Skeletal muscle cell (primary cell): ENCODE measurements around the gene YTHDF1.

ENCODE experiments used
- DNase-seq: peaks from one replicate; pipeline ENCODE4 v3.0.0-alpha.2; 2010; ENCODE audit warnings: low read depth
- H3K4me3 ChIP-seq: 2 replicates; pipeline ENCODE4 v1.5.1; 2011; ENCODE audit warnings: low read depth, mild to moderate bottlenecking, control low read depth, low read length, moderate library complexity

Gene YTHDF1

DNA sequence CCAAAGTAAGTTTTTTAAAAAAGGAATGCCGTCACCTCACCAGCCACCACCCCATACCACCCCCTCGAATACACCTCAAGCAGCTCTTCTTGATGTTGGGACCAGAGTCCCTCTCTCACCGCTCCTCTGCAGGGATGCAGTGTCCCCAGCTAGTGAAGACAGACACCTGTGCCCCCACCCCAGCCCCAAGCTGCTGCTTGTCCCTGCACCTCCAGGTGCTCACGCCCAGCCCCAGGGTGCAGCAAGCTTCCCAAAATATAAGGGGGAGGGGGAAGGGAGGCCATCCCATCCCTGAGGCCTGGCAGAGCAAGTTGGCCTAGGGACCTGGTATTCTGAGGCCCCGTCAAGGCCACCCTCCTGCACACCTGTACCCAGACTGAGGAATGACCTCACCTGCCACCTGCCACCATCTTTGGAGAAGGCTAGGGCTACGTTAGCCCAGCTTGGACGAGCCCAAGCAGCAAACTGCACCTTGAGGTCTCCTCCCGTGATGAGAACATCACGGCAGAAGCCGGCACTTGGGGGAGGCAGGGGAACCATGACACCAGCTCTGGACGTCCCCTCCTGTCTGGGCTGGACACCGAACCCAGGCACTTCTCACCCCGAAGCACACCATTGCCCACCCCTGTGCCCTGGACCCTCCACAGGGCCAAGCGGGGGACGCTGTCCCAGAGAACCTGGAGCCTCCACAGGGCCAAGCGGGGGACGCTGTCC lies 25.9 kb downstream of the YTHDF1 start:
- DNase-seq: no peak
- no peak overlapping the region for H3K4me3 ChIP-seq

DNA sequence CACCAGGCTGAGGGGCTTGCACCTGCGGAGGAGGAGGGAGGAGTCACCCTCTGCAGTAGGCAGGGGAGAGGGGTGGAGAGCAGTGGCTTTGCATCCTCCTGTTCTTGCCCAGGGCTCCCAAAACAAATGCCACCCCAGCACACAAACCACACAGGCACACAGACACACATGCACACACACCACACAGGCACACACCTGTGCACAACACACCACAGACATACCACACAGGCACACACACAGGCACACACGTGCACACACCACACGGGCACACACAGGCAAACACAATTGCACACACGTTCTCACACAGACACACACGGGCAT lies 26.6 kb downstream of the YTHDF1 start:
- H3K4me3 ChIP-seq: no peak overlapping the region
- no peak for DNase-seq

DNA sequence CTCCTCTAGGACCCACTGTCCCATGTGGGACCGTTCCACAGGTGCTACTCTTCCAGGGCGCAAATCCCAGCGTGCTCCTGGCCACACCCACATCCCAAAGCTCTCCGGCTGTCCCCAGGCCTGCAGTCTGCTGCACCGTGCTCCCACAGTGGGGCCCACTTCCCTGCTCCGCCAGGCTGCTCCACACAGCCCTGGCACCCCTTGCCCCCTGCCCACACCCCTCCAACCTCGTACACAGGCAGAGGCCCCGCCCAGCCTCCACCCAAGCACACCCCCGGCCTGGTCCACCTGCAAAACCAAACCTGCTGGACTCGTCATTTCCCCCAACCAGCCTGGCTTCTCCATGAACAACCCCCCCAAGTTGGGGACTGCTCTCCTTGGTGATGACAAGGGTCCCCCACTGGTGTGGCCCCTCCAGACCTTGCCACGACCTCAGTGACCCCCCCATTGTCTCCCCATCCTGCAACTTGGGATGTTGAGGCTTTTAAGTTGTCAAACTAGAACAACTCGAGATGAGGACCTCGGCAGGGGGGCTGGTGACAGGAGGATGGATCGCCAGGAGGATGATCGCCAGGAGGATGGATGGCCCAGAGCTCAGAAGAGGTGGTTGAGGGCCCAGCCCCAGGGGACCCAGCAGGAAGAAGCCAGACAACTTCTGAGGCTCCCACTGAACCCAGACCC lies 27.1 kb downstream of the YTHDF1 start:
- no peak for DNase-seq

DNA sequence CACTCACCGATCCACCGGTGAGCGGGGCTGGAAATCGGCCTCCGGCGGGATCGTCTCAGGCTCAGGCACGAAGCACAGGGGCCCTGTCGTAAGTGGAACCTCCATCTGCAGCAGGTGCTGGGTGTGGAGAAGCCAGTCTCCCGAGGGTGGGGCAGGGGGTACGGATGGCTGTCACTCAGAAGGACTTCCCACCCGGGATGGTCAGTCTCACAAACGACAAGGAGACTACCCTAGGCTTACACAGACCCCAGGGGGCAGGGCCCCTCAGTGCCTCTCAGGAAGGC lies 27.8 kb downstream of the YTHDF1 start:
- H3K4me3 ChIP-seq: no peak overlapping the region
- DNase-seq: no peak

More for the DNA sequence above, 27.1 kb downstream of the YTHDF1 start:
- no peak overlapping the region for H3K4me3 ChIP-seq

DNA sequence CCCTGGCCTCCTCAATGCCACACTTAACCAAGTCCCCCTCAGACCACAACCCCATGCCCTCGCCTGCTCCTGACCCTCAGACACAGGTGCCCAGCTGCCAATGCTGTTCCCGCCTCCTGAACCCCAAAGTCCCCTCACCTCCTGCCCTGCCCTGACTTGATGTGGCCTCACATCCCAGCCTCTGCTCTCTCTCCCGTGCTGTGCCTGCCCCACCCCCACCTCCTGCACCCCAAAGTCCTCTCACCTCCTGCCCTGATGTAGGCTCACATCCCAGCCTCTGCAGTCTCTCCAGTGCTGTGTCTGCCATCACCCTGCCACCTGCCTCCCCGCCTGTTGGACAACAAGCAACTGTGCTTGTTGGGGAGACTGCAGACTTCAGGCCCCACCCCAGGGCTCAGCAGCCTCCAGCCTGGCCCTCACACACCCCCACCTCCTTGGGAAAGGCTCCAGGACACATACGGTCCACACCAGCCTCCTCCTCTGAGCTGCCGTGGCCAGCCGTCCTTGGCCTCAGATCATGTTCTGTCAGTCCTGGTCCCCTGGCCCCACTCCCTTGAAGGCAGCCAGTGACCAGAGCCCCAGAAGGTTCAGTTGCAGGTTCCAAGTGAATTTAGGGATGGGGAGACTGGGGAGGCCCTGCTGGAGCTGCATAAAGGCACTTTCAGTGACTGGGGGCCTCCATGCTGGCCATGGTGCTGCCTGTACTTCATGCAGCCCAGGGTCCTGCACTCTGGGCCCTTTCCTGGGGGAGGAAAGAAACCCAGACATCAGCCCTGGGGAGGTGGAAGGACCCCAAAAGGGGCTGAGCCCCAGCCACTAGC lies 28.4 kb downstream of the YTHDF1 start:
- DNase-seq: no peak
- H3K4me3 ChIP-seq: no peak overlapping the region

DNA sequence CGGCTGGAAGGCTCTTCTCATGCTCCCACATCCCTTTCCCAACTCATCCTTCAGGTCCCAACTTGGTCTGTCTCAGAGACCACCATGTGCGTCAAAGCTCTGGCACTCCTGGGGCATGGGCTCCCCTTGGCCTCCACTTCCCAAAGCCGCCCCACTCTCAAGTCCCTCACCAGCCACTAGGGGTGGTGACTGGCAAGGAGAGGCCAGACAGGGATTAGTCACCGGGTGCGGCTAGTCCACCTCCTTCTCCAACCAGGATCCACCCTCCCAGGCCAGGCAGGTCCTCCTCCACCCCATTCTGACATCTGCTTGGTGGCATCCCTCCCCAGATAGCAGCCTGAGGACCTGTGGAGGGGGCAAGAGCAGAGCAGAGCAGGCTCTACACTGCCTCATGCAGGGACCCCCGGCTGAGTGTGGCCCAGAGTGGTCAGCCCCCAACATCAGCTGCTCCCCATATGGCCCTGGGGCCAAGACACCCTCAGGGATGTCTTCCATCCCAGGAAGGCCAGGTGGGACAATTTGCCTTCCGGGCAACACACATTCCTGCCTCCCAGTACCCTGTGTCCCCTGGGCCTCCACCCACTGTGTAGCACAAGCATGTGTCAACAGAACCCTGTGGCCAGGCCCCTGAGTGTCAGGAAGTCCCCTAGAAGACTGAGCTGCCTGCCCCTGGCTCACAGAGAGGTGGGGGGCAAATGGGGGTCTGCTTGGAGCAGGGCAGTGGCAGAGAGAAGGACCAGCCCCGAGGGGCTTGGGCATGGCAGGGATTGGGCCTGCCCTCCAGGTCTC lies 29.2 kb downstream of the YTHDF1 start:
- H3K4me3 ChIP-seq: no peak overlapping the region

DNA sequence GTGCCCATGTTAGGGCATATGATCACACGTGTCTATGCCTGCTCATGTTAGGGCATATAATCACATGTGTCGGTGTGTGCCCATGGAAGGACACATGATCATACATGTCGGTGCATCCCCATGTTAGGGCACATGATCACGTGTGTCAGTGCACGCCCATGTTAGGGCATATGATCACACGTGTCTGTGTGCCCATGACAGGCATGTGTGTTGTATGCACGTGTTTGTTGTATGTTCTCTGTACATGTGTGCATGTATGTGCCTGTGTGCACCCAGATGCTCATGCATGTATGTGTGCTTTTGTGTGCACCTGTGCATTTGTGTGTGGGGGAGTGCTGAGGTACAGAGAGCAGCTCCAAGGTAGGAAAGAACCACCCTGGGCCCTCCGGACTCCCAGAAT lies 29.8 kb downstream of the YTHDF1 start:
- DNase-seq: no peak
- H3K4me3 ChIP-seq: no peak overlapping the region

More for the DNA sequence above, 29.2 kb downstream of the YTHDF1 start:
- no peak for DNase-seq

DNA sequence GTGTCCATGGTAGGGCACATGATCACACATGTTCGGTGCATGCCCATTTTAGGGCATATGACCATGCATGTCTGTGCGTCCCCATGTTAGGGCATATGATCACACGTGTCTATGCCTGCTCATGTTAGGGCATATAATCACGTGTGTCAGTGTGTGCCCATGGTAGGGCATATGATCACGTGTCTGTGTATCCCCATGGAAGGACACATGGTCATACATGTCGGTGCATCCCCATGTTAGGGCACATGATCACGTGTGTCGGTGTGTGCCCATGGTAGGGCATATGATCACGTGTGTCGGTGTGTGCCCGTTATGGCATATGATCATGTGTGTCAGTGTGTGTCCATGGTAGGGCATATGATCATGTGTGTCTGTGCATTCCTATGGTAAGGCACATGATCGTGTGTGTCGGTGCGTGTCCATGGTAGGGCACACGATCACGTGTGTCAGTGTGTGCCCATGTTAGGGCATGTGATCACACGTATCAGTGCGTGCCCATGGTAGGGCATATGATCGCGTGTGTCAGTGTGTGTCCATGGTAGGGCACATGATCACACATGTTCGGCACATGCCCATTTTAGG lies 30.6 kb downstream of the YTHDF1 start:
- H3K4me3 ChIP-seq: no peak overlapping the region
- no peak for DNase-seq

DNA sequence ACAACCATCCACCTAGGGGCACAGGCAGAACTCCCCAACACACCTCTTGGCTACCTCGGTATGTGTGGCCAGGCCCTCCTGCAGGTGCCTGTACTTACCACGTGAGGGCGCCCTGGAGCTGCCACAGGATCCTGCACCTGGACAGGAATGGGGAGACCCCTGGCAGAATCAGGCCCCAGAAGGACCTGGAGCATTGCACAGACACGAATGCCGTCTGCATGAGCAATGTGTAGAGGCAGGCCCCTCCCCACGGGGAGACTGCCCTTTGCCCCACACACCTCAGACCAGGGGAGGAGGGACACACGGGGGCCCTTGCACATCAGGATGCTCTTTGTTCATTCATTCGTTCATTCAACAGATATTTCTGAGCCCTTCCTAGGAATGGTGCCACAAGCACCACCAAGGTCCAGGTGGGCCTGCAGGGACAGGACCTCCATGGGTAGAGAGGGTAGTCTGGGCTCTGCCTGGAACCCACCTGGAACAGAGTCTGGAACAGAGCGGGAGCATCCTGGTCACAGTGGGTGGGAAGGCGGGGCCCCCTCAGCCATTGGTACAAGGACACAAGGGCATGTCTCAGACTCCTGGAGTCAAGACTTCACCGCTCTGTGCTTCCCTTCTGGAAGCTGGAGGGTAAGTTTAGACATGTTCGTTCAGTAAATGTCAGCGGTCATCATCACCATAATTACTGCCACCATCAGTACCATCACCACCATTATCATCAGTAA lies 32.3 kb downstream of the YTHDF1 start:
- H3K4me3 ChIP-seq: no peak overlapping the region
- DNase-seq: no peak

DNA sequence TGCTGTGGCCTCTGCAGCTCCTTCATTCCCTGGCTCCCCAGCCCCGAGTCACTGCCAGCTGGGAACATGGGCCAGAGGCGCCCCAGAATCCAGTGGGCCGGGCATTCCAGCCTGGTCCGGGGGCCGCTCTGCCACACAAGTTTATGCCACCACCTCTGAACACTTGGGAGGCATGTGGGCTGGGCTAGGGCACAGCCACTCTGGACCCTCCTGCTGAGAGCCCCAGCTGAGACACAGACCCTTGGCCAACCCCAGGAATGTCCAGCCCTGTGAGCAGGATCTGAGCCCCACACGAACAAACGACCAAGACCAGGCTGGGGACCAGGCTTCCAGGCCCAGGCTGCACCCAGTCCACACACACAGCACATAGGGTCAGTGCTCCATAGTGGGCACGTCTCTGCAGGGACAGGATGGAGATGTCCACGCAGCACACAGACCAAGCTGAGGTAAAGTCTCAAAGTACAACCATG lies 33.0 kb downstream of the YTHDF1 start:
- no peak for DNase-seq
- H3K4me3 ChIP-seq: no peak overlapping the region

DNA sequence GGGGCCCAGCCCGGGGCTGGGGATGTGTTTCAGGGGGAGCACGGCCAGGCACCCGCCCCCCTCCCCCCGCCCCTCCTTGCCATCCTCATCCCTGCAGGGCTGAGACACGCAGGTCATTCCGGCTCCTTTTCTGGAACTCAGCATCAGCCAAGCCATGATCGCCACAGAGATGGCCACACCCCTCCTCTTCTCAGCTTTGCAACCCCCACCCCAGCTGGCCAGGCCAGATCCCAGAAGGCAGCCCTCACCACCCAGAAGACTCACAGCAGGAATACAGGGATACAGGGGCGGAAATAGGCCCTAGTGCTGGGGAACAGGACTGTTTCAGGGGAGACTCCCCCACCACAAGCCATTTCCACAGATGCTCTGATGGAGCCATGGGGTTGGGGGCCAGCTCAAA lies 33.5 kb downstream of the YTHDF1 start:
- no peak for DNase-seq
- H3K4me3 ChIP-seq: no peak overlapping the region

DNA sequence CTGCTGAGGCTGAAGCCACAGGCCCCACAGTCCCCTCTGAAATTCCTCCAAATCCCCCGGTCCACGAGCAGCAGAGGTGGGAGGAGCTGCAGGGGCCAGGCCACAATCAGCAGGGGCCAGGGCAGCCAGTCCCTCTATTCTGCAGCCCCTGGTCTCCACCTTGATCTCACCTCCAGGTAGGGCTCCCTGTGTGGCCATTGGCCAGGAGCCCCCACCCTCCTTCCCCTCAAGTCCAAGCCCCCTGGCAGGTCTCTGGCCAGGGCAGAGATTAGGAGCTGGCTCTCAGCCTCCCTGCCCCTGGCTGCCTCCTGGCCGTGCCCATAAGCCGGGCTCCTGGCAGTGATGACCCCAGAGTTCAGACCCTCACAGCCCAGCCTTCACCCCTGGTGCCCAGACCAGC lies 34.7 kb downstream of the YTHDF1 start:
- no peak overlapping the region for H3K4me3 ChIP-seq
- DNase-seq: no peak

DNA sequence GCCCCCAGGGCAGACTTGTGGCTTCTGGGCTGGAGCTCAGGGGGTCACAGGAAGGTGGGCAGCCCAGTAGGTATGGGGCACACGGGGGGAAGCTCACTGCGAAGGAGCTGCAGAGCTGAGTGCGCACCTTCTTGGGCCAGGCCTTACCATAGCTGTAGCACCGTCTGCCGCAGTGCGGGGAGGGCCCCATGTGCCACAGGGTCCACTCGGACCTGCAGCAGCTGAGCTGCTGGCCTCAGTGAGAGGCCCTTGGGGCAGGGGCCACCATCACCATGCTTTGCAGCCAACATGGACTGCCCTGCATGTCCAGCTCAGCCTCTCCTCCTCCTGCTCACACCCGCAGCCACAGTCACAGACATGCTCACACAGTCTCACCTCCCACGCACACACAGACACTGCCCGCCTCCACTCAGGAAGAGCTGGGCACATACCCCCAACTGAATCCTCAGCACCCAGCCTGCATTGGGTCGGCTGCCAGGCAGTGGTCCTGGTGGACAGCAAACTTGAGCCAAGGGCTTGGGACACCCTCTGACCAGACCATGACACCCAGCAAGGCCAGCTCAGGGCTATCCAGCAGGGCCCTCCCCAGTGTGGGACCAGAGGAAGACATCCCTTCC lies 35.3 kb downstream of the YTHDF1 start:
- DNase-seq: no peak
- H3K4me3 ChIP-seq: no peak overlapping the region

DNA sequence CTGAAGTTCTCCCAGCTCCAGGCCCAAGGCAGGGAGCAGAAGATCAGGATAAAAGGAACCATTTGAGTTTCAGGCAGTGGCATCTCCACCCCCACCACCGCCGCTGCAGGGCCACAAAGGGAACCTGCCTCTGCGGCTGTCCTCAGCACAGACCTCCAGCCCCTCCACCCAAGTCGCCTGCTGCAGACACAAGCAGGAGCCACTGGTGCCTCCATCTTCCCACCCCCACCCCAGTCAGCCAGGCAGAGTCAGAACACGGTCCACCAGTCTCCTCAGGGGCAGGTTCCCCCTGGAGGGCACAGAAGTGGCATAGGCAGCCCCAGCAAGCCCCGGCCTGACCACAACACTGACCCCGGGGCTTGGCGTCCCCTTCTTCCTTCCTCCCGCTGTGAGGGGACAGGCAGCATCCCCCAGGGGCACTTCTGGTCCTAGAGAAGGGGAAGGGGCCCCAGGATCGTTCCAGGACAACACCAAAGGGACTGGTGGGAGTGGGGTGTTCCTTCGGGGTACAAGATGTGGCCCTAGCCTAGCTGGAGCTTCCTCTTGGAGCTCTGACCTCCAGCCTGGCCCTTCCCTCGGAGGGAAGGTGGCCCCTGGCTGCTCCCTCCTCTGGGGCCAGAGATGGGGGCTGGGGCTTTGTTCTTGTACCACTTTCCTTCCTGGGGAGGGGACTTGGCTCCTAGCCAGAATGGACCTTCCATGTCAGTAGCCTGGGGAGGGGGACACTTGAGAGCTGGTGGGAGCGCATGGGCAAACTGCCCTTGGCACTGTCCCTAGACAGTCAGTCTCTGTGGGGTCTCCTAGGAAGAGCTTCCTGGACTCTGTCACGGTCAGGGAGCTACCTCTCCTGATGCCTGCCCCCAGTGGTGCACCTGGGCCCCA lies 36.0 kb downstream of the YTHDF1 start:
- no peak overlapping the region for H3K4me3 ChIP-seq
- no peak for DNase-seq

DNA sequence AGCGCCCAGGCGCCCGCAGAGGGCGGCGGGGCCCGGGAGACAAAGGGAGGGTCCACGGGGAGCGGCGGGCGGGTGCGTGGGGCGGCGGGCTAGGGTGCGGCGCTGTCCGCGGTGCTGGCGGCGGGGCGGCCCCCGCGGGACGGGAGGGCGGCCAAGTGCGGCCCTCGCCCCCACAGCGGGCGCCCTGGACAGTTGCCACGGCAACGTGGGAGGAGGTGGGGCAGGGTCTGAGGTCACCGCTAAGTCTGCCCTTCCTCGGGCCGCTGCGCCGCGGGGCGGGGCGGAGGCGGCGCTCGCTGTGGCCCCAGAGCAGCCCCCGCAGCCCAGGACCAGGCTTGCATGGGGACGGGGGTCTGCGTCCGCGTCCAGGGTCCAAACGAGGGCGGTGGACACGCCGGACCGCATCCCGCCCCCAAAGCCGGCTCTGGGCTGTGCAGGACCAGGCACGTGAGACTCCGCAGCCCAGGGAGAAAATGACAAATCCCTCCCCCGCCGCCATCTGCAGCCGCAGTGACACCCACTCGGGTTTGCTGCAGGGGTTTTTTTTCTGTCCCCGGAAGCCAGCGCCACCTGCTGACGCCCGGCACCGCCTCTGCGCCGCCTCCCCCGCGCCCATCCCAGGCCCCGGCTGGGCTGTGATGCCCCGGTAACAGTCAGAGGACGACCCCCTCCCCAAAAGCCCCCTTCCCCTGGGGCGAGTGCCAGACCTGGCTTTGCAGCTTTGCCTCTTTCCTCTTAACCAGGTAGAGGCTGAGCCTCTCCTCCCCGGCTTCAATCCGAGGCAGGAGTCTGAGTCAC lies 36.8 kb downstream of the YTHDF1 start:
- no peak for DNase-seq
- H3K4me3 ChIP-seq: no peak overlapping the region

DNA sequence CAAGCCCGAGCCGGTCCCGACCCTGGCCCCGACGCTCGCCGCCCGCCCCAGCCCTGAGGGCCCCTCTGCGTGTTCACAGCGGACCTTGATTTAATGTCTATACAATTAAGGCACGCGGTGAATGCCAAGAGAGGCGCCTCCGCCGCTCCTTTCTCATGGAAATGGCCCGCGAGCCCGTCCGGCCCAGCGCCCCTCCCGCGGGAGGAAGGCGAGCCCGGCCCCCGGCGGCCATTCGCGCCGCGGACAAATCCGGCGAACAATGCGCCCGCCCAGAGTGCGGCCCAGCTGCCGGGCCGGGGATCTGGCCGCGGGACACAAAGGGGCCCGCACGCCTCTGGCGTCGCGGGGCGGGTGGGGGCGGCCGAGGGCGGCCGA lies 37.5 kb downstream of the YTHDF1 start:
- DNase-seq: no peak
- no peak overlapping the region for H3K4me3 ChIP-seq
